ENCODE measurements around the gene CLSTN2.

GRCh38 chr3:140015741-140016140 lies 80.8 kb downstream of the CLSTN2 start:
- TF ChIP-seq CTCF (IDR thresholded peaks at IDR 0.05; ENCODE audit: low read depth, low read length, missing input control) (no peak), TAF1 (conservative IDR thresholded peaks at IDR 0.05) (no peak), MAX (IDR thresholded peaks at IDR 0.05) (no peak), RAD21 (IDR thresholded peaks at IDR 0.05) (no peak), JUND (IDR thresholded peaks at IDR 0.05) (no peak), RXRA (IDR thresholded peaks at IDR 0.05) (no peak), EGR1 (IDR thresholded peaks at IDR 0.05; ENCODE audit: low read depth in 2 of 2) (no peak), HNF4G (IDR thresholded peaks at IDR 0.05) (no peak)
- TF ChIP-seq, protein P1, sequence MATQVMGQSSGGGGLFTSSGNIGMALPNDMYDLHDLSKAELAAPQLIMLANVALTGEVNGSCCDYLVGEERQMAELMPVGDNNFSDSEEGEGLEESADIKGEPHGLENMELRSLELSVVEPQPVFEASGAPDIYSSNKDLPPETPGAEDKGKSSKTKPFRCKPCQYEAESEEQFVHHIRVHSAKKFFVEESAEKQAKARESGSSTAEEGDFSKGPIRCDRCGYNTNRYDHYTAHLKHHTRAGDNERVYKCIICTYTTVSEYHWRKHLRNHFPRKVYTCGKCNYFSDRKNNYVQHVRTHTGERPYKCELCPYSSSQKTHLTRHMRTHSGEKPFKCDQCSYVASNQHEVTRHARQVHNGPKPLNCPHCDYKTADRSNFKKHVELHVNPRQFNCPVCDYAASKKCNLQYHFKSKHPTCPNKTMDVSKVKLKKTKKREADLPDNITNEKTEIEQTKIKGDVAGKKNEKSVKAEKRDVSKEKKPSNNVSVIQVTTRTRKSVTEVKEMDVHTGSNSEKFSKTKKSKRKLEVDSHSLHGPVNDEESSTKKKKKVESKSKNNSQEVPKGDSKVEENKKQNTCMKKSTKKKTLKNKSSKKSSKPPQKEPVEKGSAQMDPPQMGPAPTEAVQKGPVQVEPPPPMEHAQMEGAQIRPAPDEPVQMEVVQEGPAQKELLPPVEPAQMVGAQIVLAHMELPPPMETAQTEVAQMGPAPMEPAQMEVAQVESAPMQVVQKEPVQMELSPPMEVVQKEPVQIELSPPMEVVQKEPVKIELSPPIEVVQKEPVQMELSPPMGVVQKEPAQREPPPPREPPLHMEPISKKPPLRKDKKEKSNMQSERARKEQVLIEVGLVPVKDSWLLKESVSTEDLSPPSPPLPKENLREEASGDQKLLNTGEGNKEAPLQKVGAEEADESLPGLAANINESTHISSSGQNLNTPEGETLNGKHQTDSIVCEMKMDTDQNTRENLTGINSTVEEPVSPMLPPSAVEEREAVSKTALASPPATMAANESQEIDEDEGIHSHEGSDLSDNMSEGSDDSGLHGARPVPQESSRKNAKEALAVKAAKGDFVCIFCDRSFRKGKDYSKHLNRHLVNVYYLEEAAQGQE (IDR thresholded peaks at IDR 0.05): no peak
- TF ChIP-seq, protein P2, sequence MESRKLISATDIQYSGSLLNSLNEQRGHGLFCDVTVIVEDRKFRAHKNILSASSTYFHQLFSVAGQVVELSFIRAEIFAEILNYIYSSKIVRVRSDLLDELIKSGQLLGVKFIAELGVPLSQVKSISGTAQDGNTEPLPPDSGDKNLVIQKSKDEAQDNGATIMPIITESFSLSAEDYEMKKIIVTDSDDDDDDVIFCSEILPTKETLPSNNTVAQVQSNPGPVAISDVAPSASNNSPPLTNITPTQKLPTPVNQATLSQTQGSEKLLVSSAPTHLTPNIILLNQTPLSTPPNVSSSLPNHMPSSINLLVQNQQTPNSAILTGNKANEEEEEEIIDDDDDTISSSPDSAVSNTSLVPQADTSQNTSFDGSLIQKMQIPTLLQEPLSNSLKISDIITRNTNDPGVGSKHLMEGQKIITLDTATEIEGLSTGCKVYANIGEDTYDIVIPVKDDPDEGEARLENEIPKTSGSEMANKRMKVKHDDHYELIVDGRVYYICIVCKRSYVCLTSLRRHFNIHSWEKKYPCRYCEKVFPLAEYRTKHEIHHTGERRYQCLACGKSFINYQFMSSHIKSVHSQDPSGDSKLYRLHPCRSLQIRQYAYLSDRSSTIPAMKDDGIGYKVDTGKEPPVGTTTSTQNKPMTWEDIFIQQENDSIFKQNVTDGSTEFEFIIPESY (IDR thresholded peaks at IDR 0.05): no peak
- TF ChIP-seq, protein P3, sequence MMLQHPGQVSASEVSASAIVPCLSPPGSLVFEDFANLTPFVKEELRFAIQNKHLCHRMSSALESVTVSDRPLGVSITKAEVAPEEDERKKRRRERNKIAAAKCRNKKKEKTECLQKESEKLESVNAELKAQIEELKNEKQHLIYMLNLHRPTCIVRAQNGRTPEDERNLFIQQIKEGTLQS (IDR thresholded peaks at IDR 0.05): no peak
